GM23338 (cell line): ENCODE data around the gene KLHL6.

ENCODE experiments used
- CTCF ChIP-seq, 2 experiments: fragments of 200-600 bp in 1 of 2; sonication (generic) in 1 of 2; conservative IDR thresholded peaks; 2 replicates each; pipeline versions ENCODE4 v1.5.1 to v1.6.1; 2016 to 2017; ENCODE audit warnings: antibody characterized with exemption in 2 of 2, low read depth in 2 of 2, mild to moderate bottlenecking in 2 of 2, moderate library complexity in 1 of 2
- EZH2 ChIP-seq: fragments of 200-600 bp; sonication (generic); IDR thresholded peaks from one replicate; pipeline ENCODE4 v1.8.0; 2017; ENCODE audit warnings: antibody characterized with exemption, mild to moderate bottlenecking, low read depth; ENCODE audit not compliant: unreplicated experiment
- EZH2phosphoT487 ChIP-seq: fragments of 200-600 bp; sonication (generic); IDR thresholded peaks from one replicate; pipeline ENCODE4 v1.8.1; 2018; ENCODE audit warnings: antibody characterized with exemption; ENCODE audit not compliant: unreplicated experiment
- NANOG ChIP-seq: IDR thresholded peaks from 2 replicates; pipeline ENCODE4 v1.6.1; 2016; ENCODE audit warnings: antibody characterized with exemption, borderline replicate concordance
- POLR2AphosphoS5 ChIP-seq: IDR thresholded peaks from 2 replicates; pipeline ENCODE4 v1.6.1; 2016; ENCODE audit warnings: antibody characterized with exemption, low read depth
- TF ChIP-seq, protein P1 (sequence below): IDR thresholded peaks from one replicate; pipeline ENCODE4 v1.6.1; 2018; ENCODE audit warnings: antibody characterized with exemption; ENCODE audit not compliant: unreplicated experiment

DNA sequence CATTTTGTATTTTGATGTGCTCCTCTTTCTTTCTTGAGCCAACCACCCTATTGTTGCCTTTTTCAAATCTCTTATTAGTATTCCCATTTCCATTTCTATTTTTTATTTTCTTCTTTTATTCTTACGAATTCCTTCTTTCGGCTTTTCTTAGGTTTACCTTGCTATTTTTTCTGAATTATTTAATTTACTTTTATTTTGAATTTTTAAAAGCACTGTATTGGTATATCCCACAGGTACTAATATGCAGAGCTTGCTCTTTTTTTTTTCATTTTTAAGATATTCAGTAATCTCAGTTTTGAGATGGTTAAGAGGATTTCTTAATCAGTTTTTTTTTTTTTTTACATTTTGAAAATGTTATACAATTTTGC lies 108.7 kb downstream of the KLHL6 start:
- TF ChIP-seq EZH2 (no peak), CTCF (conservative IDR thresholded peaks at IDR 0.05; ENCODE audit: low read depth in 2 of 2) (no peak), POLR2AphosphoS5 (no peak), NANOG (no peak), EZH2phosphoT487 (no peak)
- TF ChIP-seq, protein P1, sequence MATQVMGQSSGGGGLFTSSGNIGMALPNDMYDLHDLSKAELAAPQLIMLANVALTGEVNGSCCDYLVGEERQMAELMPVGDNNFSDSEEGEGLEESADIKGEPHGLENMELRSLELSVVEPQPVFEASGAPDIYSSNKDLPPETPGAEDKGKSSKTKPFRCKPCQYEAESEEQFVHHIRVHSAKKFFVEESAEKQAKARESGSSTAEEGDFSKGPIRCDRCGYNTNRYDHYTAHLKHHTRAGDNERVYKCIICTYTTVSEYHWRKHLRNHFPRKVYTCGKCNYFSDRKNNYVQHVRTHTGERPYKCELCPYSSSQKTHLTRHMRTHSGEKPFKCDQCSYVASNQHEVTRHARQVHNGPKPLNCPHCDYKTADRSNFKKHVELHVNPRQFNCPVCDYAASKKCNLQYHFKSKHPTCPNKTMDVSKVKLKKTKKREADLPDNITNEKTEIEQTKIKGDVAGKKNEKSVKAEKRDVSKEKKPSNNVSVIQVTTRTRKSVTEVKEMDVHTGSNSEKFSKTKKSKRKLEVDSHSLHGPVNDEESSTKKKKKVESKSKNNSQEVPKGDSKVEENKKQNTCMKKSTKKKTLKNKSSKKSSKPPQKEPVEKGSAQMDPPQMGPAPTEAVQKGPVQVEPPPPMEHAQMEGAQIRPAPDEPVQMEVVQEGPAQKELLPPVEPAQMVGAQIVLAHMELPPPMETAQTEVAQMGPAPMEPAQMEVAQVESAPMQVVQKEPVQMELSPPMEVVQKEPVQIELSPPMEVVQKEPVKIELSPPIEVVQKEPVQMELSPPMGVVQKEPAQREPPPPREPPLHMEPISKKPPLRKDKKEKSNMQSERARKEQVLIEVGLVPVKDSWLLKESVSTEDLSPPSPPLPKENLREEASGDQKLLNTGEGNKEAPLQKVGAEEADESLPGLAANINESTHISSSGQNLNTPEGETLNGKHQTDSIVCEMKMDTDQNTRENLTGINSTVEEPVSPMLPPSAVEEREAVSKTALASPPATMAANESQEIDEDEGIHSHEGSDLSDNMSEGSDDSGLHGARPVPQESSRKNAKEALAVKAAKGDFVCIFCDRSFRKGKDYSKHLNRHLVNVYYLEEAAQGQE: no peak
